Esophagus squamous epithelium (tissue), 4 donors: Measurements from ENCODE around the gene EPB41L4A.

Experiments used
- CTCF ChIP-seq, 6 experiments: fragments of 450-650 bp in 4 of 6; fragments of 200-600 bp in 2 of 6; sonication (generic) in 2 of 6; IDR thresholded peaks; one replicate each; pipeline ENCODE4 v1.5.1; 2016 to 2019; ENCODE audit warnings: antibody characterized with exemption in 6 of 6, mild to moderate bottlenecking in 4 of 6, moderate library complexity in 4 of 6
- POLR2A ChIP-seq, 4 donors: fragments of 450-650 bp; IDR thresholded peaks; one replicate each; pipeline ENCODE4 v1.6.1; 2017; ENCODE audit warnings: antibody characterized with exemption in 4 of 4, mild to moderate bottlenecking in 4 of 4, moderate library complexity in 3 of 4

GRCh38 chr5:112294126-112294525 lies 125.0 kb downstream of the EPB41L4A start:
- TF ChIP-seq POLR2A (IDR thresholded peaks at IDR 0.05): no peak
- TF ChIP-seq CTCF (IDR thresholded peaks at IDR 0.05): no peak
